HFFc6 (cell line): Measurements from ENCODE around the gene ABHD12. TPM values are rescaled to one million over a fixed set of nuclear protein-coding genes. Genes with fewer than 3 reads are reported as not detected.

ENCODE experiments used
- DNase-seq: peaks from one replicate; pipeline ENCODE4 v3.0.0-alpha.2; 2018
- H3K27ac Mint-ChIP-seq: 2 replicates; pipeline ENCODE4 v1.8.0; 2020; ENCODE audit warnings: mild to moderate bottlenecking, mixed read lengths
- H3K27me3 Mint-ChIP-seq: 2 replicates; pipeline ENCODE4 v1.8.0; 2021; ENCODE audit warnings: mild to moderate bottlenecking, moderate library complexity, mixed read lengths; ENCODE audit not compliant: insufficient read depth
- H3K36me3 Mint-ChIP-seq: 2 replicates; pipeline ENCODE4 v1.8.0; 2021; ENCODE audit warnings: low read depth, mixed read lengths
- H3K4me1 Mint-ChIP-seq: 2 replicates; pipeline ENCODE4 v1.8.0; 2020; ENCODE audit warnings: low read depth, mixed read lengths
- H3K4me3 Mint-ChIP-seq: 2 replicates; pipeline ENCODE4 v1.8.0; 2020; ENCODE audit warnings: mild to moderate bottlenecking, moderate library complexity, mixed read lengths
- H3K9me3 Mint-ChIP-seq: 2 replicates; pipeline ENCODE4 v1.8.0; 2020; ENCODE audit warnings: mild to moderate bottlenecking, mixed read lengths
- CTCF ChIP-seq: fragments of 200-600 bp; sonication (generic); IDR thresholded peaks from 2 replicates; pipeline ENCODE4 v1.5.0; 2021; ENCODE audit warnings: antibody characterized with exemption, mild to moderate bottlenecking
- total RNA-seq, 6 experiments: library from RNA; stranded (reverse); fragmentation: NEBNext Ultra II Directional; extraction: Animal tissue kit (Norgen Biotek cat#: 25700); gene quantifications; 2 replicates in 1 of 6; 3 replicates in 5 of 6; pipeline ENCODE4 v1.2.3, GENCODE V29; 2021

Gene ABHD12
- total RNA-seq, 6 experiments from 2014 or later, result 87.0 to 103 (median 98.9) TPM

DNA sequence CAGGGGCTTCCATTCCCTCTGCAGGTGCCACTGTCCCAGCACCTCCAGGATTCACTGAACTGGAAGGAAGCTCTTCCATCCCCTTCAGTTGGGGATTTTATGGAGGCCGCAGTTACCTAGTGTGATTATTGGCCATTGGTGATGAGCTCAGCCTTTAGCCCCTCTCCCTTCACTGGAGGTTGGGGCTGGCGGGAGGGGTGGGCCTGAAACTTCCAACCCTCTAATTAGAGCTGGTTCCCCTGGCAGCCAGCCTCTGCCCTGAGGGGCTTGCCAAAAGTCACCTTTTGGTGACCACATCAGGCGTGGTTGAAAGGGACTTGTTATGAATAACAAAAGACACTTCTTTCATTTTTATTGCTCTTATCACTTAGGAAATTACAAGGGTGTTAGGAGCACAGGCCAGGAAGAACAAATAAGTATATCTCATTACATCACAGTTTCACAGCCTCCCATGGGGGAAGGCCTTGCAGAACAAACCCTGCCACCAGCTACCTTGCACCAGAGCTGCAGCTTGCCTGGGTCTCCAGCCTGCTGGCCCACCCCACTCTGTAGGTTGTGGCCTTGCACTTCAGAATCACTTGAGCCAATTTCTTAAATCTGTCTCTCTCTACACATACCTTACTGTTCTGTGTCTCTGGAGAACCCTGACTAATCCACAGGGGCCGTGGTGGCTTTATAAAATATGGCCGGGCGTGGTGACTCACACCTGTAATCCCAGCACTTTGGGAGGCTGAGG lies 137.8 kb downstream of the ABHD12 start:
- no peaks in the 10 kb centered on the region for H3K9me3 Mint-ChIP-seq
- no peak for DNase-seq
- TF ChIP-seq CTCF, result no peak
- H3K4me1 Mint-ChIP-seq, result peaks cover 54% of the 10 kb centered on the region
- no peak overlapping the region for H3K4me3 Mint-ChIP-seq
- H3K27ac Mint-ChIP-seq, result no peak overlapping the region
- H3K36me3 Mint-ChIP-seq, result peaks cover 18% of the 10 kb centered on the region; the same call in 1 of the 2 replicates
- H3K27me3 Mint-ChIP-seq, result no peaks in the 10 kb centered on the region; the same call in 1 of the 2 replicates

DNA sequence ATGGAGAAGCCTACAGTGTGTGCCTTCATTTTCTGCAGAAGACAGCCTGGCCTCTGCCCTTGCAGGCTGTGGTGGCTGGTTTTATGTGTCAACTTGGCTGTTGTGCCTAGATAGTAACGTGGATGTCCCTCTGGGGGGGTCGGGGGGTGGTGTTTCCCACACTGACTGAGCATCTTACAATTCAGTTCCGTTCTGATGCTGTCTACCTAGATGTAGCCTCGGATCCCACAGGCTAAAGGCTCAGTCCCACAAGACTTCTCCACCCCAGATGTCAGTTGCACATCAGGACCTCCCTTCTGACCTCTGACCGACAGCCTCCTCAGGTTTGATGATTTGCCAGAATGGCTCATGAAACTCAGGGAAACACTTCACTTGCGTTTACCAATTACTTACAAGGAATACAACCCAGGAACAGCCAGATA lies 138.4 kb downstream of the ABHD12 start:
- Mint-ChIP-seq H3K4me3 (no peak overlapping the region), H3K4me1 (peaks cover 55% of the 10 kb centered on the region), H3K27ac (no peak overlapping the region), H3K36me3 (peaks cover 18% of the 10 kb centered on the region; the same call in 1 of the 2 replicates), H3K27me3 (no peaks in the 10 kb centered on the region; the same call in 1 of the 2 replicates), H3K9me3 (no peaks in the 10 kb centered on the region)
- no peak for TF ChIP-seq CTCF
- no peak for DNase-seq

DNA sequence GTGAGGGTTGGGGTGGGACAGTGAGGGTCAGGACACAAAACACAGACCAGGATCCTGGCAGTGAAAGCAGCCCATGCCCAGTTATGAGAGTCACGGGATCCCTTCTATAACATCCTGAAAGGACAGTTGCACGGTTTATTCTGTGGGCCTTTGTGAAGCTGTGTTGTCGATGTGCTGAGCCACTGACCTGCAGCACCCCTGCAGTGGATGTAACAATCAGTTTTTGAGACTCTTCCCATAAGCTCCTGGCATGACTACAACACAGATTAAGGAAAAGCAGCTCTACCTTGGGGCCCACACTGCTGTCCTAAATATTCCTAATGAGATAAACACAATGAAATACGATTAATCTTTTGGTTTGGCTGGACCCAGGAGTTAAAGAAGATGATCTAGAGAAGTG lies 139.1 kb downstream of the ABHD12 start:
- DNase-seq, result no peak
- Mint-ChIP-seq H3K27ac (no peak overlapping the region), H3K4me1 (peaks cover 61% of the 10 kb centered on the region), H3K36me3 (peaks cover 18% of the 10 kb centered on the region; the same call in 1 of the 2 replicates), H3K9me3 (no peaks in the 10 kb centered on the region), H3K27me3 (no peaks in the 10 kb centered on the region; the same call in 1 of the 2 replicates), H3K4me3 (no peak overlapping the region)
- no peak for TF ChIP-seq CTCF

GRCh38 chr20:25251019-25251418 lies 139.6 kb downstream of the ABHD12 start:
- no peak for TF ChIP-seq CTCF
- no peak overlapping the region for H3K4me3 Mint-ChIP-seq
- H3K27ac Mint-ChIP-seq, result no peak overlapping the region
- DNase-seq, result no peak
- H3K36me3 Mint-ChIP-seq, result peaks cover 18% of the 10 kb centered on the region; the same call in 1 of the 2 replicates
- no peaks in the 10 kb centered on the region for H3K9me3 Mint-ChIP-seq
- peaks cover 59% of the 10 kb centered on the region for H3K4me1 Mint-ChIP-seq
- no peaks in the 10 kb centered on the region; the same call in 1 of the 2 replicates for H3K27me3 Mint-ChIP-seq

- no peak for DNase-seq
These were observed 140.1 kb downstream of the ABHD12 start for GRCh38 chr20:25250508-25250907.

More at GRCh38 chr20:25250508-25250907, 140.1 kb downstream of the ABHD12 start:
- Mint-ChIP-seq H3K9me3 (no peaks in the 10 kb centered on the region), H3K36me3 (peaks cover 18% of the 10 kb centered on the region; the same call in 1 of the 2 replicates), H3K27me3 (no peaks in the 10 kb centered on the region; the same call in 1 of the 2 replicates), H3K4me3 (peak overlapping the region; percentile 47; the same call in 1 of the 2 replicates), H3K27ac (no peak overlapping the region), H3K4me1 (peaks cover 58% of the 10 kb centered on the region)
- TF ChIP-seq CTCF, result no peak

Other genes with a start within 250 kb of the ABHD12 start
- gene ENTPD6, start 195.1 kb downstream of the ABHD12 start, total RNA-seq, result 10 to 100 TPM; 46.2 to 53.2 (median 51.6) TPM
- gene PYGB, start 142.8 kb downstream of the ABHD12 start, total RNA-seq, result 10 to 100 TPM; 65.4 to 75.6 (median 70.2) TPM
- gene GINS1, start 16.8 kb upstream of the ABHD12 start, total RNA-seq, result 10 to 100 TPM in 5 of 6 experiments, 1 to 10 TPM in 1; 7.5 to 13.9 (median 11.7) TPM
- 1 to 10 TPM; 1.9 to 2.8 (median 2.2) TPM for gene NINL, start 194.7 kb upstream of the ABHD12 start, total RNA-seq
- 1 to 10 TPM; 7.1 to 8.6 (median 7.4) TPM for gene NANP, start 233.2 kb upstream of the ABHD12 start, total RNA-seq